IPS DF 4.7 (cell line): Measurements from ENCODE around the gene SH3RF1.
"Not testable (repeated sequence)": the region's sequence is repeated elsewhere in the genome, so short reads cannot be mapped to it uniquely, and the experiment has no call there.

Source experiments
- DNase-seq: peaks from one replicate; pipeline ENCODE4 v3.0.0-alpha.2; 2013; ENCODE audit warnings: low spot score; ENCODE audit errors: extremely low read depth

SH3RF1 gene

GRCh38 chr4:169229571-169230028 lies 41.2 kb downstream of the SH3RF1 start:
- no peak for DNase-seq

GRCh38 chr4:169228076-169228475 lies 42.7 kb downstream of the SH3RF1 start:
- DNase-seq, result no peak

- DNase-seq, result no peak
Observed at GRCh38 chr4:169226565-169226964, 44.2 kb downstream of the SH3RF1 start.

GRCh38 chr4:169225812-169226211 lies 44.9 kb downstream of the SH3RF1 start:
- DNase-seq, result no peak

- no peak for DNase-seq
Observed at GRCh38 chr4:169225058-169225751, 45.6 kb downstream of the SH3RF1 start.

GRCh38 chr4:169222761-169223160 lies 48.0 kb downstream of the SH3RF1 start:
- DNase-seq, result no peak

- no peak for DNase-seq
Observed at GRCh38 chr4:169221662-169222061, 49.1 kb downstream of the SH3RF1 start.

GRCh38 chr4:169220854-169221411 lies 49.8 kb downstream of the SH3RF1 start:
- DNase-seq, result no peak

GRCh38 chr4:169220447-169220846 lies 50.3 kb downstream of the SH3RF1 start:
- no peak for DNase-seq

GRCh38 chr4:169219440-169219839 lies 51.3 kb downstream of the SH3RF1 start:
- no peak for DNase-seq

GRCh38 chr4:169215656-169216055 lies 55.1 kb downstream of the SH3RF1 start:
- DNase-seq, result no peak

GRCh38 chr4:169212981-169213380 lies 57.8 kb downstream of the SH3RF1 start:
- no peak for DNase-seq

- no peak for DNase-seq
Observed at GRCh38 chr4:169210504-169211118, 60.1 kb downstream of the SH3RF1 start.

- no peak for DNase-seq
Observed at GRCh38 chr4:169209388-169209883, 61.3 kb downstream of the SH3RF1 start.

- DNase-seq, result no peak
Observed at GRCh38 chr4:169208516-169208915, 62.2 kb downstream of the SH3RF1 start.

- DNase-seq, result no peak
Observed at GRCh38 chr4:169208090-169208455, 62.7 kb downstream of the SH3RF1 start.

GRCh38 chr4:169207436-169208089 lies 63.2 kb downstream of the SH3RF1 start:
- no peak for DNase-seq

- DNase-seq, result no peak
Observed at GRCh38 chr4:169205744-169206080, 65.0 kb downstream of the SH3RF1 start.

GRCh38 chr4:169205075-169205743 lies 65.5 kb downstream of the SH3RF1 start:
- no peak for DNase-seq

- no peak for DNase-seq
Observed at GRCh38 chr4:169203891-169204290, 66.9 kb downstream of the SH3RF1 start.

GRCh38 chr4:169203278-169203677 lies 67.5 kb downstream of the SH3RF1 start:
- not testable (repeated sequence) for DNase-seq

- no peak for DNase-seq
Observed at GRCh38 chr4:169202878-169203277, 67.9 kb downstream of the SH3RF1 start.
